Cardiac muscle cell (in vitro differentiated cells and primary cell): Measurements from ENCODE around the gene RASSF5. TPM values are rescaled to one million over a fixed set of nuclear protein-coding genes. Genes with fewer than 3 reads are reported as not detected.

Source experiments
- DNase-seq, 2 donors: peaks; one replicate each; pipeline versions ENCODE4 v3.0.0 to v3.0.0-alpha.2; 2010 to 2017; ENCODE audit warnings: low read depth in 1 of 2, low spot score in 1 of 2
- H3K27ac ChIP-seq: fragments of 200-600 bp; sonication (generic); 2 replicates; pipeline ENCODE4 v1.5.1; 2016
- H3K27me3 ChIP-seq: fragments of 200-600 bp; sonication (generic); 2 replicates; pipeline ENCODE4 v1.6.0; 2016; ENCODE audit warnings: control low read depth
- H3K36me3 ChIP-seq: fragments of 200-600 bp; sonication (generic); 2 replicates; pipeline ENCODE4 v1.5.1; 2016; ENCODE audit warnings: control low read depth
- H3K4me1 ChIP-seq: fragments of 200-600 bp; sonication (generic); 2 replicates; pipeline ENCODE4 v1.8.1; 2017; ENCODE audit warnings: low read depth, mild to moderate bottlenecking, mixed run types
- H3K4me3 ChIP-seq: fragments of 200-600 bp; sonication (generic); 2 replicates; pipeline ENCODE4 v1.5.1; 2016; ENCODE audit warnings: mild to moderate bottlenecking
- H3K9me3 ChIP-seq: fragments of 200-600 bp; sonication (generic); 2 replicates; pipeline ENCODE4 v1.5.1; 2017; ENCODE audit warnings: low read depth, mild to moderate bottlenecking, control low read depth
- polyA plus RNA-seq: library from polyadenylated mRNA; unstranded; fragments of >200 nt; fragmentation: Nextera tagmentation; extraction: Ambion mirVana; gene quantifications from 2 replicates; pipeline ENCODE4 v1.2.1, GENCODE V29; 2016
- total RNA-seq: library from RNA; depleted of rRNA; stranded (reverse); fragments of >200 nt; gene quantifications from 2 replicates; pipeline ENCODE4 v1.2.3, GENCODE V29; 2016
- TF ChIP-seq, protein P1 (sequence below): IDR thresholded peaks from 2 replicates; pipeline ENCODE4 v1.5.1; 2012; ENCODE audit warnings: low read depth, mild to moderate bottlenecking, low read length

Gene RASSF5, protein sequence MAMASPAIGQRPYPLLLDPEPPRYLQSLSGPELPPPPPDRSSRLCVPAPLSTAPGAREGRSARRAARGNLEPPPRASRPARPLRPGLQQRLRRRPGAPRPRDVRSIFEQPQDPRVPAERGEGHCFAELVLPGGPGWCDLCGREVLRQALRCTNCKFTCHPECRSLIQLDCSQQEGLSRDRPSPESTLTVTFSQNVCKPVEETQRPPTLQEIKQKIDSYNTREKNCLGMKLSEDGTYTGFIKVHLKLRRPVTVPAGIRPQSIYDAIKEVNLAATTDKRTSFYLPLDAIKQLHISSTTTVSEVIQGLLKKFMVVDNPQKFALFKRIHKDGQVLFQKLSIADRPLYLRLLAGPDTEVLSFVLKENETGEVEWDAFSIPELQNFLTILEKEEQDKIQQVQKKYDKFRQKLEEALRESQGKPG
- total RNA-seq, result 45.3 and 50.7 TPM in 2 replicates
- 40.9 and 42.0 TPM in 2 replicates for polyA plus RNA-seq

DNA sequence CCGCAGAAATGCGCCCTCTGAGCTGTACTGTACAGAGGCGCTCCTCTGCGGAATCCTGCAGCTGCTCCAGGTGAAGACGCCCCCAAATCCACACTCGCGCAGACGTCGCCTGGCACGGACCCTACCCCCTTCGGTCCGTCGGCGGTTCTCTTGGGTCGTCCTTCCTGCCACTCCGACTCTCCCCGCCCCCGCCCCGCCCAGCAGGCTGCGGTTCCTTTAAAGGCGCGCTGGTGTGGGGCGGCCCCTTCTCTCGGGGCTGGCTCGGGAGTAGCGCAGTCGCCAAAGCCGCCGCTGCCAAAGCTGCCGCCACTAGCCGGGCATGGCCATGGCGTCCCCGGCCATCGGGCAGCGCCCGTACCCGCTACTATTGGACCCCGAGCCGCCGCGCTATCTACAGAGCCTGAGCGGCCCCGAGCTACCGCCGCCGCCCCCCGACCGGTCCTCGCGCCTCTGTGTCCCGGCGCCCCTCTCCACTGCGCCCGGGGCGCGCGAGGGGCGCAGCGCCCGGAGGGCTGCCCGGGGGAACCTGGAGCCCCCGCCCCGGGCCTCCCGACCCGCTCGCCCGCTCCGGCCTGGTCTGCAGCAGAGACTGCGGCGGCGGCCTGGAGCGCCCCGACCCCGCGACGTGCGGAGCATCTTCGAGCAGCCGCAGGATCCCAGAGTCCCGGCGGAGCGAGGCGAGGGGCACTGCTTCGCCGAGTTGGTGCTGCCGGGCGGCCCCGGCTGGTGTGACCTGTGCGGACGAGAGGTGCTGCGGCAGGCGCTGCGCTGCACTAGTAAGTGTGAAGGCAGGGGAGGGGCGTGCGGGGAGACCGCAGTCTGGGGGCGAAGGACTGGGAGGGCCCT is at the start of gene RASSF5:
RASSF5 (plus strand) TSS at position 248 of the 846 bp plus-strand sequence; CDS start at position 320, 72 bp downstream.
- Histone ChIP-seq H3K36me3 (no peaks in the 10 kb centered on the region), H3K9me3 (no peaks in the 10 kb centered on the region), H3K27ac (no peak within 1 kb of the TSS), H3K27me3 (no peaks in the 10 kb centered on the region), H3K4me3 (peak within 1 kb of the TSS; percentile 67), H3K4me1 (peaks cover 18% of the 10 kb centered on the region)
- peak; percentile 79 to 84 for DNase-seq
- TF ChIP-seq, protein P1, sequence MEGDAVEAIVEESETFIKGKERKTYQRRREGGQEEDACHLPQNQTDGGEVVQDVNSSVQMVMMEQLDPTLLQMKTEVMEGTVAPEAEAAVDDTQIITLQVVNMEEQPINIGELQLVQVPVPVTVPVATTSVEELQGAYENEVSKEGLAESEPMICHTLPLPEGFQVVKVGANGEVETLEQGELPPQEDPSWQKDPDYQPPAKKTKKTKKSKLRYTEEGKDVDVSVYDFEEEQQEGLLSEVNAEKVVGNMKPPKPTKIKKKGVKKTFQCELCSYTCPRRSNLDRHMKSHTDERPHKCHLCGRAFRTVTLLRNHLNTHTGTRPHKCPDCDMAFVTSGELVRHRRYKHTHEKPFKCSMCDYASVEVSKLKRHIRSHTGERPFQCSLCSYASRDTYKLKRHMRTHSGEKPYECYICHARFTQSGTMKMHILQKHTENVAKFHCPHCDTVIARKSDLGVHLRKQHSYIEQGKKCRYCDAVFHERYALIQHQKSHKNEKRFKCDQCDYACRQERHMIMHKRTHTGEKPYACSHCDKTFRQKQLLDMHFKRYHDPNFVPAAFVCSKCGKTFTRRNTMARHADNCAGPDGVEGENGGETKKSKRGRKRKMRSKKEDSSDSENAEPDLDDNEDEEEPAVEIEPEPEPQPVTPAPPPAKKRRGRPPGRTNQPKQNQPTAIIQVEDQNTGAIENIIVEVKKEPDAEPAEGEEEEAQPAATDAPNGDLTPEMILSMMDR, result no peak

DNA sequence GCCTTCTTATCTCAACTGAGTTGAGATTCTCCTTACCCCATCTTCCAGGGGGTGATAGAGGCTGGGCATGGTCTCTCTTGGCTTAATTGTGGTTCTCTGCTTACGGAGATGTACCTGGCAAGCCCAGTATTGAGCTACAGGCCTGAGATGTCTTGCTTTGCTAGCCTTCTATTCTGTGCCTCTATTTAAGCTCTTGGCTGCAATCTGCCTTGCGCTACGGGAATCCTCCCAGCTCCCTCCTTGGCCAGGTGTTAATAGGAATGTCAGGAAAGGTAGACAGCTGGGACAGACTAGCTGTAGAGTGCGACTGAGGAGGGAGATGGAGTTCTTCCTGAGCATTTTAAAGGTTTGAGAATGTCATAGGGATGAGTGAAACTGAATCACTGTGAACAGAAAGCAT is 47.6 kb upstream of the RASSF5 start:
- DNase-seq, result no peak
- H3K4me3 ChIP-seq, result no peak overlapping the region
- H3K27me3 ChIP-seq, result no peaks in the 10 kb centered on the region
- H3K4me1 ChIP-seq, result peaks cover 20% of the 10 kb centered on the region
- H3K27ac ChIP-seq, result no peak overlapping the region
- peaks cover 10% of the 10 kb centered on the region for H3K36me3 ChIP-seq
- TF ChIP-seq, protein P1, result no peak
- H3K9me3 ChIP-seq, result no peaks in the 10 kb centered on the region

DNA sequence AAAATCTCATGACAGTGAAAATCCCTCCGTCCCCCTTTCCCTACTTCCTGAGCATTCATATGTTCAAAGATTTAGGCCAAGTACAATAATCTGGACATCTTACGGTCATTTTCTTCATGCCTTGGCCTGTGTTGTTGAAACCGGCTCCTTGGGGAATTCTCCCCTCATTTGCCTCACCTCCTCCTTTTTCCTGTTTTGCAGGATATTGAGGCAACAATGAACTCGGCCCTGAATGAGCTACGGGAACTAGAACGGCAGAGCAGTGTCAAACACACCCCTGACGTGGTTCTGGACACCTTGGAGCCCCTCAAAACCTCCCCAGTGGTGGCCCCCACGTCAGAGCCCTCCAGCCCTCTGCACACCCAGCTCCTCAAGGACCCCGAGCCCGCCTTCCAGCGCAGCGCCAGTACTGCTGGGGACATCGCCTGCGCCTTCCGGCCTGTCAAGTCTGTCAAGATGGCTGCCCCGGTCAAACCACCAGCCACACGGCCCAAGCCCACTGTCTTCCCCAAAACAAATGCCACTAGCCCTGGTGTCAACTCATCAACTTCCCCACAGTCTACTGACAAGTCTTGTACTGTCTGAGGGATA is 46.4 kb upstream of the RASSF5 start:
- TF ChIP-seq, protein P1, result no peak
- Histone ChIP-seq H3K9me3 (no peaks in the 10 kb centered on the region), H3K27me3 (no peaks in the 10 kb centered on the region), H3K4me1 (peaks cover 15% of the 10 kb centered on the region), H3K27ac (peak overlapping the region; percentile 53), H3K36me3 (peaks cover 10% of the 10 kb centered on the region), H3K4me3 (no peak overlapping the region)
- peak in 1 of 2 donors; percentile 76 for DNase-seq

DNA sequence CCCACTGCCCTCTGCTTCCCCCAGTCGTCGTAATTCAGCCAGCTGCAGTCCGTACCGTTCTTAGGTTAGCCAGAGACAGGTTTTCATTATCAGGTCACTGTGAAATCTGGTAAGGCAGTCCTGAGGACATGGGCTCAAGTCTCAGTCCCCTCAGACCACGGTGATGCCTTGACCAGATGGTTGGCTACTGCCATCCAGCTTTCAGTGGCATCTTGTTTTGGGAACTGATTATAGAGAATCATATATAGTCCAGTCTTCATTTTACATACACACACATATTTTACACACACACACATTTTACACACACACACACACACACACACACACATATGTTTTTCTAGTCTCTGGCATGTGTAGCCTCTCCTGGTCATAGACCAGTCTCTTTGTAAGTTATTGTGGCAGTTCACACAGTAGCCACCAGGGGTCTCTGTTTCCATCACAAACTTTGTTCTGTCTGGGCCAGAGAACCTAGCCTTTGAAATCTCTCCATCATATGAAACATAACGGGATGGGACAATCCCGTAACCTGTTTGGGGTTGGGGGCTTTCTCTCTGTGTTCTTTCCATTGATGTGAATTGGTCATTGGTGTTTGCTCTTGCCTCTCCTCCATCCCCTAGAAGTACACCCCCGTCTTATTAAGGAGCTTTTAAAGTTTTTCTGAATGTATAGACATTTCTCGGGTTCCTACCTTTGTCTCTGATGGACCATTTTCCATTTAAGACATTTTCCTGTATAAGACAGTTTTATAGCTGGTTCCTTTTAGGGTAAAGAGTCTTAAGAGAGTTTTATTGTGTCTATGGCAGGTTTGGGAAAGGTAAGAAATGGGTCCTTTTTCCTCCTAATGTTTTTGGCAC is 45.5 kb upstream of the RASSF5 start:
- Histone ChIP-seq H3K36me3 (peaks cover 10% of the 10 kb centered on the region), H3K4me1 (peaks cover 9% of the 10 kb centered on the region), H3K9me3 (no peaks in the 10 kb centered on the region), H3K4me3 (no peak overlapping the region), H3K27me3 (no peaks in the 10 kb centered on the region), H3K27ac (peak overlapping the region; percentile 53)
- DNase-seq, result peak; percentile 84 to 85
- TF ChIP-seq, protein P1, result peak; percentile 87
